ENCODE measurements around the gene IDI2.

Gene IDI2

DNA sequence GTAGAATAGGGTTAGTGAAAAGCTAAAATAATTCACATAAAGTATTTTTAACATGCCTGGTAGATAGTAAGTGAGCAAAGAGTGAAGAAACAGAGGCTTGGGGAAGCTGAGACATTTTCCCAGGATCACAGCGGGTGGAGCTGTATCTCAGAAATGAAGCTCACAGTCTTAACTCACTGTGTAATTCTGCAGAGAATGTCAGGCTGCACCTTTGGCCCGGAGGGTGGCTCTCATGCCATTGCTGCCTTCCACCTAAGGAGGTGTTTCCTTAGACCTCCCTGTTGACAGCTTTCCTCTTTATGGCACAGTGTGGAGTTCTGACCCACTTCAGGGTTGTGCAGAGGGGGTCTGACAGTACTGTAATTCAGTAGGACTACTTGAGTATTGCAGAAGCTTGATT lies 40.3 kb downstream of the IDI2 start:
- DNase-seq (ENCODE audit: extremely low read depth, insufficient read length), result no peak
- TF ChIP-seq CTCF (IDR thresholded peaks at IDR 0.05; ENCODE audit: insufficient read depth, low read length, poor library complexity, severe bottlenecking), result no peak
- Histone ChIP-seq H3K4me3 (replicated peaks; ENCODE audit: low read depth, low read length) (no peak overlapping the region), H3K27me3 (replicated peaks; ENCODE audit: control insufficient read depth, insufficient read depth, low read length) (no peaks in the 10 kb centered on the region), H3K36me3 (ENCODE audit: control insufficient read depth, insufficient read depth, low read length) (no peaks in the 10 kb centered on the region; the same call in none of the 2 replicates)

- no peak for TF ChIP-seq CTCF (IDR thresholded peaks at IDR 0.05; ENCODE audit: insufficient read depth, low read length, poor library complexity, severe bottlenecking)
- DNase-seq (ENCODE audit: extremely low read depth, insufficient read length), result no peak
- H3K36me3 ChIP-seq (ENCODE audit: control insufficient read depth, insufficient read depth, low read length), result no peaks in the 10 kb centered on the region; the same call in 1 of the 2 replicates
- no peak overlapping the region for H3K4me3 ChIP-seq (replicated peaks; ENCODE audit: low read depth, low read length)
- H3K27me3 ChIP-seq (replicated peaks; ENCODE audit: control insufficient read depth, insufficient read depth, low read length), result no peaks in the 10 kb centered on the region
These were observed 41.5 kb downstream of the IDI2 start for GRCh38 chr10:983971-984655.

DNA sequence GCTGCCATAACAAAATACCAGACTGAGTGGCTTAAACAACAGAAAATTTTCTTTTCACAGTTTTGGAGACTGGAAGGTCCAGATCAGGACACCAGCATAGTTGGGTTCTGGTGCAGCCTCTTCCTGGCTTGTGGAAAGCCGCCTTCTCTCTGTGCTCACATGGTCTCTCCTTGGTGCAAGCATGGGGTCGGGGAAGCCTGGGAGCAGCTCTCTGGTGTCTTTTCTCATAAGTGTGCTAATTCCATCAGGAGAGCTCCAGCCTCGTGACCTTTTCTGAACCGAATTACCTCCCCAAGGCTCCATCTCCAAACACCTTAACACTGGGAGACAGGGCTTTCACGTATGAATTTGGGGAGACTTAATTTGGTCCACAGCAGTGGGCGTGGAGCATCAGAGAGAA lies 42.3 kb downstream of the IDI2 start:
- no peak overlapping the region for H3K4me3 ChIP-seq (replicated peaks; ENCODE audit: low read depth, low read length)
- DNase-seq (ENCODE audit: extremely low read depth, insufficient read length), result no peak
- no peaks in the 10 kb centered on the region for H3K27me3 ChIP-seq (replicated peaks; ENCODE audit: control insufficient read depth, insufficient read depth, low read length)
- no peaks in the 10 kb centered on the region; the same call in 1 of the 2 replicates for H3K36me3 ChIP-seq (ENCODE audit: control insufficient read depth, insufficient read depth, low read length)
- no peak for TF ChIP-seq CTCF (IDR thresholded peaks at IDR 0.05; ENCODE audit: insufficient read depth, low read length, poor library complexity, severe bottlenecking)

DNA sequence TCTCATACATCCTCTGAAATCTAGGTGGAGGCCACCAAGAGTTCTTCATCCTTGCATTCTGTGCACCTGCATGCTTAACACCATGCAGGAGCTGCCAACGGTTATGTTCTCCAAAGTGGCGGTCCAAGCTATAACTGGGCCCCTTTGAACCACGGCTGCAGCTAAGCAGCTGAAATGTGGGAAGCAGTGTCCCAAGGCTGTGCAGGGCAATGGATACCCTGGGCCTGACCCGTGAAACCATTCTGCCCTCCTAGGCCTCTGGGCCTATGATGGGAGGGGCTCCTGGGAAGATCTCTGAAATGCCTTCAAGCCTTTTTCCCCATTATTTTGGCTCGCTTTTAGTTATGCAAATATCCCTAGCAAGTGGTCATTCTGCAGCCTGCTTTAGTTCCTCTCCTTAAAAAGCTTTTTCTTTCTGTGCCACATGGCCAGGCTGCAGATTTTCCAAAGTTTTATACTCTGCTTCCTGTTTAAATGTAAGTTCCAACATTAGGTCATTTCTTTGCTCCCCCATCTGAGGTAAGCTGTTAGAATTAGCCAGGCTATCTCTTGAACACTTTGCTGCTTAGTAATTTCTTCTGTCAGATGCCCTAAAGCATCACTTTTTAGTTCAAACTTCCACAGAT lies 45.1 kb downstream of the IDI2 start:
- no peaks in the 10 kb centered on the region for H3K27me3 ChIP-seq (replicated peaks; ENCODE audit: control insufficient read depth, insufficient read depth, low read length)
- H3K36me3 ChIP-seq (ENCODE audit: control insufficient read depth, insufficient read depth, low read length), result no peaks in the 10 kb centered on the region; the same call in 1 of the 2 replicates
- H3K4me3 ChIP-seq (replicated peaks; ENCODE audit: low read depth, low read length), result no peak overlapping the region
- DNase-seq (ENCODE audit: extremely low read depth, insufficient read length), result no peak
- no peak for TF ChIP-seq CTCF (IDR thresholded peaks at IDR 0.05; ENCODE audit: insufficient read depth, low read length, poor library complexity, severe bottlenecking)

GRCh38 chr10:978826-979421 lies 46.7 kb downstream of the IDI2 start:
- TF ChIP-seq CTCF (IDR thresholded peaks at IDR 0.05; ENCODE audit: insufficient read depth, low read length, poor library complexity, severe bottlenecking), result no peak
- H3K36me3 ChIP-seq (ENCODE audit: control insufficient read depth, insufficient read depth, low read length), result no peaks in the 10 kb centered on the region; the same call in 1 of the 2 replicates
- H3K4me3 ChIP-seq (replicated peaks; ENCODE audit: low read depth, low read length), result no peak overlapping the region
- no peak for DNase-seq (ENCODE audit: extremely low read depth, insufficient read length)
- H3K27me3 ChIP-seq (replicated peaks; ENCODE audit: control insufficient read depth, insufficient read depth, low read length), result no peaks in the 10 kb centered on the region
